ENCODE results near the gene UBA3.

Gene UBA3

GRCh38 chr3:69065318-69065964, 14.7 kb downstream of the UBA3 start:
- DNase-seq: no peak

DNA sequence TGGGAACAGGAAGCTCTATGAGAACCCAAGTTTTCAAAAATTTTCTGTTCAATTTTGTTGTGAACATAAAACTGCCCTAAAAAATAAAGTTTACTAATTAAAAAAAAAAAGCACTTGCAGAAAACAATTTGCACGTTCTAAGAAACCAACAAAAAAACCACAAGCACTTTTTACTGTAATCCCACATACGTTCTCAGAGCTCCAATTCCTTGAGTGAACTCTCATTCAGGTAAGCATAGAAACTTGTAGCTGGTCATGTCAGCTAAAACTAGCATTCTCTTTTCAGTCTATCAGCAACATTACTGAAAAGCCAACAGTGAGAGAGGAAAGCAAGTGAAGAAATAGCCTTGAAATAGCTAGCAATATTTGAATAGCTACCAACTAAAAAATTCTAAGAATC, 16.5 kb downstream of the UBA3 start:
- DNase-seq: no peak

GRCh38 chr3:69059688-69060087, 20.5 kb downstream of the UBA3 start:
- DNase-seq: no peak

- no peak for DNase-seq
These were observed 21.3 kb downstream of the UBA3 start for GRCh38 chr3:69058947-69059224.

- DNase-seq: no peak
These were observed 21.8 kb downstream of the UBA3 start for GRCh38 chr3:69058180-69058946.

GRCh38 chr3:69052472-69052898, 27.7 kb downstream of the UBA3 start:
- no peak for DNase-seq

DNA sequence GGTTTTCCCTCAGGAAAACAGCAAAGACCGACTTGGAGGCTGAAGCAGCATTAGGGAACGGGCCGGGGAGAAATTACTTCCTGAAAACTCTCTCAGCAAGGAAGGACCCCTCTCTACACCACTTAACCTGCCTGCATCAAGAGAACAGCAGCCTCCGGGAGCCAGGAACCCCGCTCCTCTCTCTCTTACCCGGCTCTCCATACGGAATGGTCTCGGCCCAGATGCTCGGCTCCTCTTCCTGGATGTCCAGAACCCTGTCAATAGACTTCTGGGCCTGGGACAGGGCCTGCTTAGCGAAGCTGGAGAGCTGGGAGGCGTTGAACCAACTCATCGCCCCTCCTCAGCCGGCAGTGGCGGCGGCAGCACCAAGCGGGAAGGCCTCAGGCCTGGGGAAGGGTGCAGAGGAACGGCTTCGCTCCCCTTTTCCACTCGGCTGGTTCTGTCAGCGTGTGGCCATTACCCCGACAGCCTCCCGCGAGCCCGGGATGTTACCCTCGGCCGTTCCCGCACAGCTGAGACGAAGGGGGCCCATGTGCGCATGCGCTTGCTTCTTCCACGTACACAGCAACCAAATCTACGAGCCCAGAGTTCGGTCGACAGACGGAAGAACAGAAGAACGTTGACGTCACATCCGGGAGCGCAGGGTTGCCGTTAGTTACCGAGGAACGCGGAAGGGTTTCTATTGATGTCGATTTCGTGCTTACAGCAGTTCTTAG, 28.3 kb downstream of the UBA3 start, which contains the start of gene TMF1:
TSS of gene TMF1 (minus strand) at position 578 of the 716 bp plus-strand sequence. CDS start at position 331, 247 bp downstream.
- peak; percentile 96 for DNase-seq

DNA sequence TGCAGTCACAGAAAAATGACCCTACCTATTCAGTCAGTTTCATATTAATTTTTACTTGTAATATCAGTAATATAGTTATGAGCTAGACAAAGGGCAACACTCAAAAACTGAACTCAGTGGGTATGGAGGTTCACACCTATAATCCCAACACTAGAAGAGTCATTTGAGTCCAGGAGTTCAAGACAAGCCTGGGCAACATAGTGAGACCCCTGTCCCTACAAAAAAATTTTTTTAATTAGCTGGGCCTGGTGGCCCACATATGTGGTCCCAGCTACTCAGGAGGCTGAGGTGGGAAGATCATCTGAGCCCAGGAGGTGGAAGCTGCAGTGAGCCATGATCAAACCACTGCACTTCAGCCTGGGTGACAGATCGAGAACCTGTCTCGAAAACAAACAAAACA, 31.2 kb downstream of the UBA3 start:
- no peak for DNase-seq

GRCh38 chr3:69044608-69045007, 35.6 kb downstream of the UBA3 start:
- DNase-seq: no peak

- no peak for DNase-seq
These were observed 46.7 kb downstream of the UBA3 start for GRCh38 chr3:69033470-69033869.

DNA sequence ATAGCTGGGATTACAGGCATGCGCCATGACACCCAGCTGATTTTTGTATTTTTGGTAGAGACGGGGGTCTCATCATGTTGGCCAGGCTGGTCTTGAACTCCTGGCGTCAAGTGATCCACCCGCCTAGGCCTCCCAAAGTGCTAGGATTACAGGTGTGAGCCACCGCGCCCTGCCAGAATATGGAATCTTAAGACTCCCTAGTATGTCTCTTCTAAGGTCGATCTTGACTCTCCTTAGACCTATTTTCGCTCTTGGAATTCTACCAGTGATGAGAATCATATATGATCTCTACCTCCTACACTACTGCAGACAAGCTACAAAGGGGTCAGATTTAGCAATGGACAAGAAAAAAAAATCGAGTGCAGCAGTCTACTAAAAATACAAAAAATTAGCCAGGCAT, 47.4 kb downstream of the UBA3 start:
- no peak for DNase-seq

GRCh38 chr3:69032142-69032541, 48.0 kb downstream of the UBA3 start:
- no peak for DNase-seq

DNA sequence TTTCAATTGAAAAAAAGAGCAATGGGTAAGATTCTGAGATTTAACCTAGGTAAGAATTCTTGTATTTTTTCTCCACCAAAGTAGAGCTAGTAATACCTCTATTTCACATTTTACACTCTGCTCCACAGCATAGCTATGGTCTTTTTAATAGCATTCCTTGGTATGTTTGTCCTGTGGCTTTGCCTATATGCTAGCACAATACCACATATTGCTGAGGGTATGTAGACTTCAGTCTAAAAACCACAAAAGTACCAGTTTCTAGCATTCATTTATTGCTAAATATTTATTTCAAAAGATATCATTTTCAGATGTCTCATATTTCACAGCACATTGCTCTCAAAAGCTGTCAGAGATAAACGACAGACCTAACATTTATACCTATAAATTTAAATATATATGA, 48.5 kb downstream of the UBA3 start:
- DNase-seq: no peak

GRCh38 chr3:69020857-69021256, 59.3 kb downstream of the UBA3 start:
- DNase-seq: no peak

DNA sequence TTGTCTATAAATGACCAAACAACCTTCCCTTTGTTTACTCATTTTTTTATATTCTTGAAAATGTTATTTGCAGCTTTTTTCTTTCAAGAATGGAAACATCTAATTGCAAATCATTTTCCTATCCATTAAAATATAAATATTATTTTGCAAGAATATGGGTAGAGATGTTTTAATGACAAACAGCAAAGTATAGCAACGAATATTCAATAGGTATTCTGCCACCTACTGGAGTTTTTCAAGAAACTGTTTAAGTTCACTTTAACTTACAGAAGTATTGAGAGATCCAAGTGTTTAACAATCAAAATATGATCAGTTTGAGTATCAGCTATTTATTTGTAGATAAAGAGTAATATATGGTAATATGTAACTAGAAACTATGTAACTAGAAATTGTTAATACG, 59.7 kb downstream of the UBA3 start:
- no peak for DNase-seq

GRCh38 chr3:69016901-69017300, 63.3 kb downstream of the UBA3 start:
- no peak for DNase-seq

DNA sequence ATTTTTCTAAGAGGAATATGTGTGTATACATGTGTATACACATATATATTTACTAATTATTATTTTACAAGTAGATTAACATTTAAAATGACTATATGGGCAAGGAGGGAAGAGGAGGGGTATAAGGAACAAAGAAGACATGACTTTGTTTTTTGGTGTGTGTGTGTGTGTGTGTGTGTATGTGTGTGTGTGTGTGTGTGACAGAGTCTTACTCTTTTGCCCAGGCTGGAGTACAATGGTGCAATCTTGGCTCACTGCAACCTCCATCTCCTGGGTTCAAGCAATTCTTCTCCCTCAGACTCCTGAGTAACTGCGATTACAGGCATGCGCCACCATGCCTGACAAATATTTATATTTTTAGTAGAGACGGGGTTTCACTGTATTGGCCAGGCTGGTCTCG, 64.1 kb downstream of the UBA3 start:
- no peak for DNase-seq

- DNase-seq: no peak
These were observed 66.1 kb downstream of the UBA3 start for GRCh38 chr3:69014022-69014580.

- peak; percentile 83 for DNase-seq
These were observed 66.7 kb downstream of the UBA3 start, which contains the start of gene EOGT for GRCh38 chr3:69013253-69014021. TSS of gene EOGT (minus strand) at chr3:69013684. CDS start at chr3:69009846, 3,838 bp downstream.

GRCh38 chr3:69012800-69013252, 67.3 kb downstream of the UBA3 start:
- no peak for DNase-seq

DNA sequence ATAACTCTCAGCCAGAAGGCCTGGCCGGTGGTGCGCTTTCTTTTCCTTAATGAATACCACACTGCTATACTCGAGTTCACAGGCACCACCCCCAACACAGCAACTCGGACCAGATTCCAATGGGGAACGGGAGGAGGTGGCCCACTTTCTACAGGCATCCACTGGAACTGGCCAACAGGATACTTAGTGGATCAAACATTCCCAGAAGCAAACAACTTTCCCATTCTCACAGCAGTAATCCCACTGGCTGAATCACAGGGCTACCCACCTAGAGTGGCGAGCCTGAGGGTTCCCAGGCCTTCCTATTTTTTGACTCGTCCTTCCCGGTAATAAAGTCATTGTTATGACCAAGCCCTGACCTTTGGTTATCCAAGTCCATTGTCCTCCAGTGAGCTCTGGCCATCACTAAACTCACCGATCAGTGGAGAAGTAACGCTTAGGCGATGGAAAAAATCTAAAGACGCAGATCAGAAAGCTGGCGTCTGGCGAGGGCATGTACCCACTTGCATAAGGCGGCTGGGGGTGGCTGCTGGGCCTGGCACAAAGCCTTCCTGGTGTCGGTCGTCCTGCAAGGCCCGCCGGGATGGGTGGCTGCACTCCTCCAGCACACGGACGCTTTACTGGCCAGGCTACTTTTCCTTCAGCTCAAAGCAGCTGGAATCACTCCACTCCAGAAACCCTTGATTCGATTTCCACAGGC, 67.9 kb downstream of the UBA3 start:
- no peak for DNase-seq

DNA sequence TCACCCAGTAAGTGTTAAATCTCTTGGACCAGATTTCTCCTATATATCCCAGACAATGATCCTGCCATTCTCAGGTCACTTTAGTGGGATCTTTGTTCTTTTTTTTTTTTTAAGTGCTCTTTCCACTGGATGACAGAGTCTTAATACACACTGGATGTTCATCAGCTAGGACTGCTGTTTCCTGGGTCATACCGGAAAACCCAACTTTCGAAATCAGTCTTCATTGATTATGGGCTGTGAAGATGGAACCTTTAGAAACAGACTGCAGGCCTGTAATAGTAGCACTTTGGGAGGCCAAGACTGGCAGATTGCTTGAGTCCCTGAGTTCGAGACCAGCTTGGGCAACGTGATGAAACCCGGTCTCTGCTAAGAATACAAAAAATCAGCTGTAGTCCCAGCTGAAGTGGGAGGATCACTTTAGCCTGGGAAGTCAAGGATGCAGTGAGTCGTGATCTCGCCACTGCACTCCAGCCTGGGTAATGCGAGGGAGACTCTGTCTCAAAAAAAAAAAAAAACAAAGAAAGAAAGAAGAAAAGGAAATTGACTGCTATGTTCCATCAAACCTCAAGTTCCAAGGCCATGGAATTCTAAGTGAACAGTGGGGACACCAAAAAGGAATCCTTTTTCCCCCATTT, 69.0 kb downstream of the UBA3 start:
- no peak for DNase-seq

Data from stimulated activated CD4-positive, alpha-beta T cell treated with anti-CD3 and anti-CD28 coated beads, Interleukin-4, amount 100 ng/mL, for 1 hour (primary cell).